ENCODE results near the gene FAAP20.
"Not testable (repeated sequence)": the region's sequence is repeated elsewhere in the genome, so short reads cannot be mapped to it uniquely, and the experiment has no call there.

Gene FAAP20

DNA sequence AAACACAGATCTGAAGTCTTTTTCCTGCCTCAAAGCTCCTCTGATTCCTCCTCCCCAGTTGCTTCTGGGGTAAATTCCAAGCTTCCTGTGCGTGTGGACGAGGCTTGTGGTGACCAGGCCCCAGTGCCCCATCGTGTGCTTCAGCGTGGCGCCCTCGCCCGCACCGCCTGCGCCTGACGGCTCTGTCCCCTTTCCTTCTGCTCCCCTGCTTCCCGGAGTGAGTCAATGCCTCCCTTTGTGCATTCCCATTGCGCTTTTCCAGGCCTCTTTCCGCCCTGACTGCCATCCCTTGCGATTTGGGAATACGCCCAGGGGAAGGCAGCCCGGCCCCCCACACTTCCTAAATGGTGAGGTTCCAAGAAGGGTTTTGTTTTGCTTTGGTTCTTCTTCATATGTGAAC, 36.3 kb downstream of the FAAP20 start:
- DNase-seq (ENCODE audit: low read depth, low spot score) = no peak

DNA sequence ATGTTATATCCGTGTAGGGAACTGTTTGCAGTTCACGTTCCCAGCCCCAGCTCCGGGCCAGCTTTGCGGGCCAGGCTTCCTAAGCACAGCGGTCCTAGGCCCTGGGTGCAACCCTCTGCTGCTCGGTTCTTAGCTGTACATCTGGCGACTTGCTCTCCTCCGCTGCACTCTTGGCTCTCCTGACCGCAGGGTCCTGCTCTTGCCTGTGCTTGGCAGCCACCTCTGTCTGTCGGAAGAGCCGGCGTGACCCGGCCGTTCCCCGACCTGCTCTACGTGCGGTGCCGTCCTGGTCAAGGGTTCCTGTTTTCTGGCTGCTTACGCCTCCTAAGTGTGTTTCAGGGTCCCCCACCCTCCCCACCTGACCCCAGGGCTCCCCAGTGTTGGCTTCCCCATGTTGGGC, 36.7 kb downstream of the FAAP20 start:
- no peak for DNase-seq (ENCODE audit: low read depth, low spot score)

DNA sequence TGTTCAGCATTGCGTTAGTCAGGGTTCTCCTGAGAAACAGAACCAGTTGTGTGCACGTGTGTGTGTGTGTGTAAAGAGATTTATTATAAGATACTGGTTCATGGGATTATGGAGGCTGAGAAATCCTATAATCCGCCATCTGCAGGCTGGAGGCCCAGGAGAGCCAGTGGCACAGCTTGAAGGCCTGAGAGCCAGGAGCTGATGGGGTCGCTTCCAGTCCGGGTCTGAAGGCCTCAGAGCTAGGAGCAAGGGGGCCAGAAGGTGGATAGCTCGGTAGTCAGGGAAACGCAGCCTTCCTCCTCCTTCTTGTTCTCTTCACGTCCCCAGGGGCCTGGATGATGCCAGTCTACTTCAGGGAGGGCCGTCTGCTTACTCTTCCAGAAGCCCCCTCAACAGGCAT, 37.7 kb downstream of the FAAP20 start:
- no peak for DNase-seq (ENCODE audit: low read depth, low spot score)

DNA sequence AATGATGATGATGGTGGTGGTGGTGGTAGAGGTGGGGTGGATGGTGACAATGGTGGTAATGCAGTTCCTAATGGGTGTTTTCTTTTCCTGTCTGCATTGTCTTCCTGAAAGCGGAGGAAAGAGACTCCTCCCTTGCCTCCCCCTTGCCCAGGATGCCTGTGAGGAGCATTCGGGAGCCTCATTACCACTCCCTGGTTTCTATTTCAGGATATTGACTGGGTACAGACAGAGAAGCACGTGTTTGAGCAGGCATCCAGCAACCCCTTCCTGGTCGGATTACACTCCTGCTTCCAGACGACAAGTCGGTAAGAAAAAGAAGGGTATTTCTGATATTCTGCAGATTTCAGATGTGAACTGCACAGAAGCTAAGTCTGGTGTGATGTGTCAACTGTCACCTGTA, 38.8 kb downstream of the FAAP20 start:
- no peak for DNase-seq (ENCODE audit: low read depth, low spot score)

DNA sequence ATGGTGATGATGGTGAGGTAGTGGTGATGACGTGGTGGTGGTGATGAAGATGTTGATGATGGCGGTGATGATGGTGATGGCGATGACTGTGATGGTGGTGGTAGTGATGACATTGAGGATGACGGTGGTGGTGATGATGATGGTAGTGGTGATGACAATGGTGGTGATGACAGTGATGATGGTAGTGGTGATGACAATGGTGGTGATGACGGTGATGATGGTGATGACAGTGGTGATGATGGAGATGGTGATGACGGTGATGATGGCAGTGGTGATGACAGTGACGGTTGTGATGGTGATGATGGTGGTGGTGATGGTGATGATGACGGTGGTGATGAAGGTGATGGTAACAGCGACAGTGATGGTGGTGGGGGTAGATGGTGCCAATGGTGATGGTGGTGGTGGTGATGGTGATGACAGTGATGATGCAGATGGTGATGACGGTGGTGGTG, 39.4 kb downstream of the FAAP20 start:
- DNase-seq (ENCODE audit: low read depth, low spot score) = no peak

DNA sequence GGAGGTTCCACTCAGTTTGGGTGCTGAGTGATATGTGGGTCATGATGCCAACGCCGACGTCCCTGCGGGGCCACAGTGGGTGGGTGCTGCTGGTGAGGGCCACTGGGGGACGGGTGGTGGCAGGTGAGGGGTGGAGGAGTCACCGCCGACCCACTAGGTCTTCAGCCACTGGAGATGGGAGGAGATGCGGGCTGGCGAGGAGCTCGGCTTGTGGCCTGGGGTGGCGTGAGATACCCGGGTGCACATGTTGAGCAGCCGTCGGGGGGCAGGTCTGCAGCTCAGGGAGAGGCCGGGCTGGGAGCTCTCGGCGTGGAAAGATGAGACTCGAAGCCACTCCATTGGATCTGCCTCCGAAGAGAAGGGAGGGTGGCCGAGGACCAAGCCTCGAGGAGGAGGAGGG, 40.5 kb downstream of the FAAP20 start:
- no peak for DNase-seq (ENCODE audit: low read depth, low spot score)

DNA sequence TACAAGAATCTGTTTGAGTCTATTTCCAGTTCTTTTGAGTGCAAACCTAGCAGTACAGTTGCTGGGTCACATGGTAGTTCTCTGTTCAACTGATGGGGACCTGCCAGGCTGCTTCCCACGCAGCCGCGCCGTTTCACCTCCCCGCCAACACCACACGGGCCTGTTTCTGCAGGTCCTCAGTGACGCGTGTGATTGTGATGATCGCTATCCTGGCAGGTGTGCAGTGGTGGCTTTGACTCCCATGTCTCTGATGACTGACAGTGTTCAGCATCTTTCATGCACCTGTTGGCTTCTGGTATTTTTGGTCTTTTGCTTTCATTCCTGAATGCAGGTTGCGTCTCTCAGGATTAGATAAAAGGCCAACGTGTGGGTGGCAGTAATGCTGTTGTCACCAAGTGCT, 41.6 kb downstream of the FAAP20 start:
- no peak for DNase-seq (ENCODE audit: low read depth, low spot score)

DNA sequence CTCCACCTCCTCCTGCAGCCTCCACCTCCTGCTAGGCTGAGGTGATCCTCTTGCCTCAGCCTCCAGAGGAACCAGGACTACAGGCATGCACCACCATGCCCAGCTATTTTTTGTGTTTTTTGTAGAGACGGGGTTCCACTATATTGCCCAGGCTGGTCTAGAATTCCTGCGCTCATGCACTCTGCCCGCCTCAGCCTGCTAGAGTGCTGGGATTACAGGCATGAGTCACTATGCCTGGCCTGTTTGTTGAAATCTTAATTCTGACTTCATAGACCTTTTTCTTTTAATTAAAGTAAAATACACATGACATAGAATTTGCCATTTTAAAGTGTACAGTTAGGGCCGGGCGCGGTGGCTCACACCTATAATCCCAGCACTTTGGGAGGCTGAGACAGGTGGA, 42.7 kb downstream of the FAAP20 start:
- no peak for DNase-seq (ENCODE audit: low read depth, low spot score)

DNA sequence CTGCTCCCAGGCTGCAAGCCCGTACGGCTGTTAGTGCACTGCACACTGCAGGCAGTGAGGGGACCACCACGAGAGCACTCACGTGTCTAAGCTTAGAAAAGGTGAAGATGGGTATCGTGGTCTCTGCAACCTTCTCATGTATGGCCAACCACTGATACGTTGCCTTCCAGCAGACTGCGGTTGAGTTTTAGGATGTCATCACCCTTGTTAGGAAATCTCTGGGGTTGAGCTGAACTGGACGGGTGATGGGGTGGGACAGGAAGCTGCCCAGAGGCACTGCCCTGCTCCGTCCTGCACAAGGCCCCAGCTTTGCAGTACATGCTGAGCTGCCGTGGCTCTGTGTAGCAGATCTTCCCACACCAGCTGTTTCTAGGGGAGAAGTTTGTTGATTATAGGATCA, 43.3 kb downstream of the FAAP20 start:
- DNase-seq (ENCODE audit: low read depth, low spot score) = no peak

DNA sequence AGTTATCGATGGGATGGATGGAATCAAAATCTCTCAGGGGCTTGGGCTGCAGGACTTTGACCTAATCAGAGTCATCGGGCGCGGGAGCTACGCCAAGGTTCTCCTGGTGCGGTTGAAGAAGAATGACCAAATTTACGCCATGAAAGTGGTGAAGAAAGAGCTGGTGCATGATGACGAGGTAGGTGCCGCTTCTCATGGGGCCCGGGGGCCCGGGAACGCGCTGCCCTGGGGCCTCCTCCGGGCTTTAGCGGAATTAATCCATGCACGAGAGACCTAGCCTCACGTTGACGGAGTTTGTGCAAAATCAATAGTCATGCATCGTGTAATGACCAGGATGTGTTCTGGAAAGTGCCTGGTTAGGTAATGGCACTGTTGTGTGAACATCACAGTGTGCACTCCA, 43.8 kb downstream of the FAAP20 start:
- no peak for DNase-seq (ENCODE audit: low read depth, low spot score)

DNA sequence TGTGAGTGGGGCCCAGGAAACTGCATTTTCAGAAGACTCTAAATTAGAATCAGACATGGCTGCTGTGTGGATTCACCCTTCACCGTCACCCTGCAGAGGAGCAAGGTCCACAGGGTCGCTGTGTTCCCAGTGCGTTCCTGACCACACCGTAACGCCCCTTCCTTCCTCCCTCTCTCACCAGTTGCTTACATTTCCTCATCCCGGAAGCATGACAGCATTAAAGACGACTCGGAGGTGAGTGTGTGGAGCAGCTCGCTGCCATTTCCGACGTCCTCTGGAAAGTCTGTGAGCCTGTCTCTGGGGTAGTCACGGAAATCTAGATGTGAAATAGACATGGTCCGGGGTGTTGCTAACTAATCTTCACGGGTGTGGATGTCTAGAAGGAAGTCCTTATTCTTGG, 45.9 kb downstream of the FAAP20 start:
- no peak for DNase-seq (ENCODE audit: low read depth, low spot score)

DNA sequence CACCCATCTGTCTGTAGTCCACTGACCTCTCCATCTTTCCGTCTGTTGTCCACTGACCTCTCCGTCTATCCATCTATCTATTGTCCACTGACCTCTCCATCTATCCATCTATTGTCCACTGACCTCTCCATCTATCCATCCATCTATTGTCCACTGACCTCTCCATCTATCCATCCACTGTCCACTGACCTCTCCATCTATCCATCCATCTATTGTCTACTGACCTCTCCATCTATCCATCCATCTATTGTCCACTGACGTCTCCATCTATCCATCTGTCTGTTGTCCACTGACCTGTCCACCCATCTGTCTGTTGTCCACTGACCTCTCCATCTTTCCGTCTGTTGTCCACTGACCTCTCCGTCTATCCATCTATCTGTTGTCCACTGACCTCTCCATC, 46.7 kb downstream of the FAAP20 start:
- not testable (repeated sequence) for DNase-seq (ENCODE audit: low read depth, low spot score)

DNA sequence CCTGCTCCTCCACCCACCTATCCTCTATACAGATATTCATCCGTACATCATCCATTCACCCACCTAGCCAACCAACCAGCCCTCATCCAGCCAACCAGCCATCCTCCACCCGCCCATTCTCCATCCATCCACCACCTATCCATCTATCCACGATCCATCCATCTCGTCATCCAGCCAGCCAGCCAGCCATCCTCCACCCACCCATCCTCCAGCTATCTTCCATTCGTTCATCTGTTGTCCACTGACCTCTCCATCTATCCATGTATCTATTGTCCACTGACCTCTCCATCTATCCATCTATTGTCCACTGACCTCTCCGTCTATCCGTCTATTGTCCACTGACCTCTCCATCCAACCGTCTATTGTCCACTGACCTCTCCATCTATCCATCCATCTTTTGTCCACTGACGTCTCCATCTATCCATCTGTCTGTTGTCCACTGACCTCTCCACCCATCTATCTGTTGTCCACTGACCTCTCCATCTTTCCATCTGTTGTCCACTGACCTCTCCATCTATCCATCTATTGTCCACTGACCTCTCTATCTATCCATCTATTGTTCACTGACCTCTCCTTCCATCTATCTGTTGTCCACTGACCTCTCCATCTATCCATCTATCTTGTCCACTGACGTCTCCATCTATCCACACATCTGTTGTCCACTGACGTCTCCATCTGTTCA, 47.6 kb downstream of the FAAP20 start:
- DNase-seq (ENCODE audit: low read depth, low spot score) = no peak

DNA sequence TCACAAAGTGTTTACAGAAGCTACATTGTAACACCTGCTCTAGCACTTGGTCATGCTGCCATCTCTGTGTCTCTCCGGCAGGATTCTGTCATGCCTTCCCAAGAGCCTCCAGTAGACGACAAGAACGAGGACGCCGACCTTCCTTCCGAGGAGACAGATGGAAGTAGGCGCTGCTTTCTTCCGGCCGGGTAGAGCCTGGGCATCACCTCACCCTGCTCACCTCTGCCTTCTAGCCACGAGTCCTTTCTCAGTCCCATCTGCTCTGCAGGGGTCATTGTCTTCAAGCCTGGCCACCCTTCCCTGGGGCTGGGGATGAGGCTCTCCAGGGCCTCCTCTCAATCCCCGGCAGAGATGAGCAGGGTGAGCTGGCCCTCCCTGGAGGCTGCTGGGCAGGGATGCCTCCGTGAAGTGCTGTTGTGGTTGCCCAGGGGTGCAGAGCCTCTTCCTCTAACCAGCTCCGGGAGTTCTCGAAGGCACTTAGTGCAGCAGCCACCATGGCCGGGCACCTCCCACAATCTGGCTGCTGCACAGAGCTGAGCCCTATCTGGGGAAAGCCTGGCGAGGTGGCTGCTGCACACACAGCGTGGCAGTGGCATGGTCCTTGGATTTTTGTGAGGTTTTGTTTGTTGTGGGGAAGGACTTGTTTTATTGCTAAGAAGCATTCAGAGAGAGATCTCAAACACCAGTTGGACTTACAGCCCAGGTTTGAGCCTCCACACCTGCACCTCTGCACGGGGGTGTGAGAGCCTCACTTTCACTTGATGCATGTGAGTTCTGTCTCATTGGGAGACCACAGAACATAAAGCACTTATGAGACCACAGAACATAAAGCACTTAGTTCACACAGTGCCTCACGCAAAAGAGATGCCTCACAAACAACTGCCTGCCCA, 48.4 kb downstream of the FAAP20 start:
- DNase-seq (ENCODE audit: low read depth, low spot score) = no peak

DNA sequence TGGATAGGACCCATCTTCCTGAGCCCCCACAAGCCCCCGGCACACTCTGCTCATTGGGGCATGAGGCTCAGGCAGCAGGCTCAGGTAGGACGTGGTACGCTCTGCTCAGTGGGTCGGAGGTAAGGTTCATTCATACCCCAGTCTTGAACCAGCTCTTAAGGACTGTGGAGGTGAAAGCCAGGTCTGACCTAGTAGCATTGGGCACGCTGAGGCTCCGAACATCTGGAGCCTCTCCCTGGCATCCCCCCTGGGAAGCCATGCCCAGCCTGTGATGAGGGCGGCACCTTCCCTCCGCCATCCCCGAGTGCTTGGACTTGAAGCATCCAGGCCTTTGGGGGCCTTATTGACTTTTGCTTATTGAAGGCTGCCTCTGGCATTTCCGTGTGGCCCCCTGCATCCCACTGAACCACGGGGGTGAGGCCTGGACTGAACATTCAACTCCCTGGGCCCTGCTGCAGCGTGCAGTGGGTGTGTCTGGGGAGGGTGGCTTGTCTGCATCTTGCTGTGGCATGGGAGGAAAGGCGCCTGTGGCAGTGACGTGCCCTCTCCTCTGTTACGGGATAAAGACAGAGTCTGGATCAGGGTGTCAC, 50.0 kb downstream of the FAAP20 start:
- no peak for DNase-seq (ENCODE audit: low read depth, low spot score)

DNA sequence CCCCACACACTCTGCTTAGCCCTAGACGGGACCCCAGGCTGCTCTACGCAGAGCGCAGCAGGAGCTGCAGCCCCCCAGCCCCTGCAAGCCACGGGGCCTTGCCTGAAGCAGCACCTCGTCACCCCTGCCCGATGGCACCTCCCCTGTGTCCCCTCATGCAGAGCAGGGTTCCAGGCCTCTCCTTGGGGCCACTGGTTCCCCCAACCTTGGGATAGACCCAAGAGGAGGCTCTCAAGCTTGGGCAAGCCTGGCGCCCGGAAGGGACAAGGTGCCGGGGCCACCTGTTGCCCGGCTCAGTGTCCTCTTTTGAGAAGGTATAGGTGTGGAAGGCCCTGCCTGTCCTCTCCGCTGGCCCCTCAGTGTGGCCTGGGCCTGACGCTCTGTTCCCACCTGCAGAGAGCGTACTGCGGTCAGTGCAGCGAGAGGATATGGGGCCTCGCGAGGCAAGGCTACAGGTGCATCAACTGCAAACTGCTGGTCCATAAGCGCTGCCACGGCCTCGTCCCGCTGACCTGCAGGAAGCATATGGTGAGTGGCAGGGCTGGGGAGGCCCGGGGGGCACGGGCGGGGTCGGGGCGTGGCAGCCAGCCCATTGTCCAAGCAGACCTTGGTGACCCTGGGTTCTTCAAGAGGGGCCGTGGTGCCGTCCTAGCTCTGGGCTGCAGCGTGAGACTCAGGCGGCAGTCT, 50.6 kb downstream of the FAAP20 start:
- DNase-seq (ENCODE audit: low read depth, low spot score) = no peak

DNA sequence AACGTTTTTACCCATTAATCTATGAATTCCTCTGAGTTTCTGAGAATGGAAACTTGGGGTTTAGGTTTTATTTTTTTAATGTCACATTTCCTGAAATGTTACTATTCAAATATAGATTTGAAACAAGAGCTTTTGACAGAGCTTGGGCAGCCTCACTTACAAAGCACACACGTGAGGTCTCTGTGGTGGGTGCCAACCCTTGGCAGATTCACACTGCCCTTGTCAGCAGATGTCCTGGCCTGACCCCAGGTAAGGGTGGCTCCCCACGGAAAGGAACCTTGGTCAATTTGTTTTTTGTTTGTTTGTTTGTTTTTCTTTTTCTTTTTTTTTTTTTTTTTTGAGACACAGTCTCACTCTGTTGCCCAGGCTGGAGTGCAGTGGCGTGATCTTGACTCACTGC, 53.5 kb downstream of the FAAP20 start:
- DNase-seq (ENCODE audit: low read depth, low spot score) = no peak
